DMS79 (cell line): Measurements from ENCODE around the gene FBXO4.

Experiments used
- DNase-seq: peaks from one replicate; lab custom pipeline; 2025; lab: John Stamatoyannopoulos, UW

FBXO4 gene

DNA sequence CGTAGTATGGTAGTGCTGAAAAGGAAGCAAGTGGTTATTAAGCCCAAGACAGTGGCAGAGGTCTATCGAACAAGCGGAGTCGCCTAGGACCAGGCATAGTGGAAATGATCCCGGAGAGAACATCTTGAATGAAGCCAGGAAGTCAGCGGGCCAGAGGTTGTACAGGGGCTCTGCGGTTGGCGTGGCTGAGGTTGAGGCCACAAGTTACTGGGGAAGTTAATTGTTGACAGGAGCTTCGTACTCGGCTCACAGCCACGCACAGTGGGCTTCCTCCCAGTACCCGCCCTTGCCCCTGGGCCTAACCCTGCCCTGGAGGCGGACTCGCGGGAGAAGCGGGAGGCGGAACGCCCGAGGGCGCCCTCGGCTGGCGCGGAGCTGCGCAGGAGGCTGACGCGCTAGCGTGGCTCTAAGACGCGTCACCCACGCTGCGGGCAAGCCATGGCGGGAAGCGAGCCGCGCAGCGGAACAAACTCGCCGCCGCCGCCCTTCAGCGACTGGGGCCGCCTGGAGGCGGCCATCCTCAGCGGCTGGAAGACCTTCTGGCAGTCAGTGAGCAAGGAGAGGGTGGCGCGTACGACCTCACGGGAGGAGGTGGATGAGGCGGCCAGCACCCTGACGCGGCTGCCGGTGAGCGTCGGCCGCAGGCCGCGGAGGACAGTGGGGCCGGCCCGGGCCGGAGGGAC, at the start of gene FBXO4:
FBXO4 (plus strand) TSS at position 410 of the 683 bp plus-strand sequence; CDS start at position 439, 29 bp downstream.
- no peak for DNase-seq

DNA sequence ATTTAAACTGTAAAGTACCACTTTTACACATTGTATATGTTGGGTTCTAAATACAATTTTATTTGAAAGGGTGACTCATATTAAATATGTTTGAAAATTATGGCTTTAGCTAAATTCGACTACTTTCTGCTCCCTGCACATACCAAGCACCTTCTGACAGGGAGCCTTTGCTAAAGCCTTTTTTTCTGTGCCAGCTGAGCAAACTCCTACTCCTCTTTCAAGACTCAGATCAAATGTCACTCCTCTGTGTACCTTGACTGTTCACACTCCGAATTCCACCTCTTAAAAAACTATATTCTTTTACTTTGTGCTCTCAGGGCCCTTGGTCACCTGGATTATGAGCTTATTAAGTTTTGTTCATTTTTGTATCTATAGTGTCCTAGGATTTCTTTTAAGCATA, 48.4 kb upstream of the FBXO4 start:
- no peak for DNase-seq

DNA sequence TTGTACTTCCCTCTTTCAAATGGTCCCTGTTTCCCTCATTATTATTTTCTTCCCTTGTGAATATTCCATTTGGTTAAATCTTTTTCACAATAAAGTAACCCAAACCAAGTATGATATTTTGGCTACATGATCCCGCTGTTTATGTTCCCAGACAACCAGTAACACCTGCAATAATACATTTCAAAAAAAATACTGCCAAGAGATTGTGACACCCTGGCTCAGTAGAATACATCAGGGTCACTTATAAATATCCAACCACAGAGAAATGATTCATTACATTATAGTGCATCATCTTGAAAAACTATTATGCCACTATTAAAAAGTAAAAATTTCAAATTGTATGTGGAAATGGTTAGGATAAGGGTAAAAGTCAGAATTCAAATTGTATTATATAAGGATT, 47.7 kb upstream of the FBXO4 start:
- no peak for DNase-seq

- DNase-seq = no peak
Measured at GRCh38 chr5:41878173-41878572, 46.9 kb upstream of the FBXO4 start.

DNA sequence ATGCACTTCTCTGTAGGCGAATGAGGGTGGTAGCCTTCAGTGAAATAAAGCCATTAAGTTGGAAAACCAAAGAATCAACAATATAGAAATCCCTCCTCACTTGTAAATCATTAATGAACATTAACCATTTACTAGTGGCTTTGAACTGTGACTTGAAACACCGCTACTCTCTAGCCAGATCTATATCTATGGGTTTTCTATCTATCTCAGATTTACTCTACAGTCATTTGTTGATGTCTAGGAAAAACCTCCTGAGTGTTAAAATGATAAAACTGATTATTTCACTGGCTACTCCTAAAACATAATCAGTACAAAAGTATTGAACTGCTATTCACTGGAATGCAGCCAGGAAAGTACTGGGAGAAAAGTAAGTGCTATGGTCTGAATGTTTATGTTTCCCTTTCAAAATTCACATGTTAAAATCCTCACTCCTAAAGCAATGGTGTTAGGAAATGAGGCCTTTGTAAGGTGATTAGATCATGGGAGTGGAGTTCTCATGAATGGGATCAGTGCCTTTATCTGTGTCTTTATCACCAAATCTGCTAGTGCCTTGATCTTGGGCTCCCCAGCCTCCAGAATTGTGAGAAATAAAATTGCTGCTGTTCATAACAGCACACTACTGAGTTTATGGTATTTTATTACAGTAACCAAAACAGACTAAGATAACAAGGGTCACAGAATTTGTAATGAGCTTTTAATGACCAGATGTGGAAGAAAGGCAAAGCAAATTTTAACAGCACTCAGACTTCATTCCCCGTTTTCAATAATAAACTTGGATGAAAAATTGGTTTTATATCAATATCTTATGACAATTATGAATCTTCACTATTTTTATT, 46.2 kb upstream of the FBXO4 start:
- DNase-seq = no peak

DNA sequence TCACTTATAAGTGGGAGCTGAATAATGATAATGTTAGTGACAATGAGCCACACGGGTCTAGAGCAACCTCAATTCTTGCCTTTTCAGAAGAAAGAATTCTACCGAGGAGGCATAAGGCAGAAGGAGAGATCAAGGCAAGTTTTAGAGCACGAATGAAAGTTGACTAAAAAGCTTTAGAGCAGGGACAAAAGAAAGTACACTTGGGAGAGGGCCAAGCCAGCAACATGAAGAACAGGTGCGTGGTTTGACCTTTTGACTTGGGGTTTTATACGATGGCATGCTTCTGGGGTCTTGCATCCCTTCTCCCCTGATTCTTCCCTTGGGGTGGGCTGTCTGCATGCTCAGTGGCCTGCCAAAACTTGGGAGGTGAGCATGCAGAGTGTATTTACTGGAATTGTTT, 42.3 kb upstream of the FBXO4 start:
- no peak for DNase-seq

- DNase-seq = no peak
Measured at GRCh38 chr5:41883243-41883642, 41.8 kb upstream of the FBXO4 start.

- no peak for DNase-seq
Measured at GRCh38 chr5:41883936-41884335, 41.1 kb upstream of the FBXO4 start.

DNA sequence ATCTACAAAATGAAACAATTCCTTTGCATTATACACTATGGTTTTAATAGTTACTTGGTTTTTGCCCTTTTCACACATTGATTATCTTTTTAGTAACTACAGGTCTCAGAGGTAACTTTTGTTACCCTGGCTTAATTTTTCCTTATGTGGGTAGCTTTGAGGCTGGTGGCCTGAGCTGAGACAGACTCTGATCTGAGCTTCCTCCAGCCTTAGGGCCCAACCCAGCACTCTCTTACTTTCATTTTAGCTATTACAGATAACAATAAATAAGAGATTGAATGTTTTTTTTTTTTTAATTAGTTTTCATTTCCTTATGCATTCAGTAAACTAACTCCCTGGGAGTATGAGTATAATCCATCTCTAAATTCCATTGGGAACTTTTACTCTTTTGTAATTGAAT, 39.8 kb upstream of the FBXO4 start:
- no peak for DNase-seq

DNA sequence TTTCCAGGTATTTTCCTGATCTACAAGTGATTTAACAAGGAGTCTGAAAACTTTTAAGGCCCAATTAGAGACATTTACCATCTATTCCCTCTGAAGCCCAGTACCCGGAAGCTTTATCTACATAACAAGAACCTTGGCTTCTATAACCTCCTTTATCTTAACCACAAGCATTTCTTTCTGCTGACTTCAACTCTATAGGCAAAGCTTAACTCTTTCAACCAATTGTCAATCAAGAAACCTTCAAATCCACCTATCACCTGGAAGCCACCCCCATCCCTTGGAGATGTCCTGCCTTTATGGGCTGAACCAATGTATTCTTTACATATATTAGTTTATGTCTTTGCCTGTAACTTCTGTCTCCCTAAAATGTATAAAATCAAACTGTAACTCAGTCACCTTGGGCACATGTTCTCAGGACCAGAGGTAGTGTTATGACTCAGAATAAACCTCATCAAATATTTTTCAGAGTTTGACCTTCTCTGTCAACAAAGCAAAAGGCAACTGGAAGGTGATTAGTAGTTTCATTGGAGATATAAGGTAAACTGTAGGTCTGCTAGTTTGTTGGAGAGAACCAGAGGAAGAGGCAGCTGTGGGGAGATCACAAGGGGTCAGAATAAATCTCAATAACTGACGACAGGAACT, 33.9 kb upstream of the FBXO4 start:
- no peak for DNase-seq

DNA sequence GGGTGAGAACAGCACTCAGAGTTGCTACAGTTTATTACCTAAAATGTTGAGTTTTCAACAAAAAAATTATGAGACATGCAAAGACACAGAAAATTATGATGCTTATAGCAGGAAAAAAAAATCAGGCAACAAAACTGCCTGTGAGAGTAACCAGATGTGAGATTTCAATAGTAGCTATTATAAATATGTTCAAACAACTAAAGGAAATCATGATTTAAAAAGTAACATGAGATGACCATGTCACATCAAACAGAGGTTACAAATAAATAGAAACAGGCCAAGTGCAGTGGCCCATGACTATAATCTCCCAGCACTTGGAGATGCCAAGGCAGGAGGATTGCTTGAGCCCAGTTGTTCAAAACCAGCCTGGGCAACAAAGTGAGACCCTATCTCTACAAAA, 33.0 kb upstream of the FBXO4 start:
- no peak for DNase-seq

DNA sequence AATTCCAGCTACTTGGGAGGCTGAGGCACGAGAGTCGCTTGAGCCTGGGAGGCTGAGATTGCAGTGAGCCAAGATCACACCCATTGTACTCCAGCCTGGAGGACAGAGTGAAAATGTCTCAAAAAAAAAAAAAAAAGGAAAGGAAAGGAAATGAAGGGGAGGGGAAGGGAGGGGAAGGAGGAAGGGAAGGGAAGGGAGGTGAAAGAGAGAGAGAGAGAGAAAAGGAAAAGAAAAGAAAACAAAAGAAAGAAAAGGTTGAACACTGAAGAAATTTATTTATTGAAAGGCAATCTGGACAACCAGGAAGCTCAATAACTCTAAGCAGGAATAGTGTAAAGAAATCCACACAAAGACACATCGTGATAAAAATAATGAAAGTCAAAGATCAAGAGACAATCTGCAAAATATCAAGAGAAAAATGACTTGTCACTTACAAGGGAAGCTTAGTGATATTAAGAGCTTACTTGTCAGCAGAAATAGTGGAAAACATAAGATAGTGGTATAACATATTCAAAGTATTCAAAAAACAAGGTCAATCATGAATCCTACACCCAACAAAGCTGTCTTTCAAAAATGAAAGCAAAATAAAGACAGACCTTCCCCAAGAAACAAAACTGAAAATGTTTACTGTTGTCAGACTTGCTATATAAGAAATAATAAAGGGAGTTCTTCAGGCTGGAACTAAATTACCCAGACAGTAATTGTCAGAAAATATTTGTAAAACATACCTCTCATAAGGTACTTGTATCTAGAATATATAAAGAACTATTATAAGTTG, 31.8 kb upstream of the FBXO4 start:
- DNase-seq = no peak

DNA sequence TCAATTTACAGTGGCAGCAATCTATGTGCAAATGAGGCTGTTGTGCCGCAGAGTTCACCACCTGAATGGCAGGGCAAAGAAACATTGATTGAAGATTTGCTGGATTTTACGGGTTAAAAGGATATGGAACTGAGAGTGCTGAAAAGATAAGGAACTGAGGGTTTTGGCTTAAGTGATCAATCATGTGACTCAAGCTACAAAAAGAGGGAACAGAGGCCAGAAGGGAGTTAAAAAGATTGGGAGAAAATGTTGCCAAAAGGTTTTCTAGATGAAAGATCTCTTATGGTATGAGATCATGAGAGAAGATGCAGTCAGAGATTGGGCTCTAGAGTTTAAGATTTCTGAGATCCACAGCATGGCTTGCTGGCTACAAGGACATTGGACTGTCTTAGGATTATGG, 28.9 kb upstream of the FBXO4 start:
- no peak for DNase-seq

DNA sequence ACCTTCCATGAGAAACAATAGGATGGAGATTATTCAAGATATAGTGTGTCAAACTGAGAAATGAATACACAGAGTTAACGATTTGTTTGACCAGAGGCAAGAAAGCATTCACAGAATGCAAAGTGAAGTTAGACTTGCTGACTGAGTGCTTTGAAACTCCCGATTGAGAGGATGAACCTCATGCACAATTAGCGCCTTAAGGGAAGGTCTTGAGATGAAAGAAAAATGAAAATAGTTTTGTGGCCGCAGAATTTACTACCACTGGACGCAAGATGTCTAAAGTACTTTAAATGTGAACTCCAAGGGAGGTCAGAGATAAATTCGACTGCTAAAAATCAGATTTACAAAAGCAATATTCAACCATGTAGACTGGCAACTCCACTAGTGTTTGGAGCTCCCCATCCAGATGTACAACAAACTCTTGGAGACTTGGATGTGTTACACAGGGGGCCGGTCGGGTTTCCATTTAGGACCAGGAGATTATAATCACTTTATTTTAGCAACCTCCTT, 21.6 kb upstream of the FBXO4 start:
- no peak for DNase-seq

DNA sequence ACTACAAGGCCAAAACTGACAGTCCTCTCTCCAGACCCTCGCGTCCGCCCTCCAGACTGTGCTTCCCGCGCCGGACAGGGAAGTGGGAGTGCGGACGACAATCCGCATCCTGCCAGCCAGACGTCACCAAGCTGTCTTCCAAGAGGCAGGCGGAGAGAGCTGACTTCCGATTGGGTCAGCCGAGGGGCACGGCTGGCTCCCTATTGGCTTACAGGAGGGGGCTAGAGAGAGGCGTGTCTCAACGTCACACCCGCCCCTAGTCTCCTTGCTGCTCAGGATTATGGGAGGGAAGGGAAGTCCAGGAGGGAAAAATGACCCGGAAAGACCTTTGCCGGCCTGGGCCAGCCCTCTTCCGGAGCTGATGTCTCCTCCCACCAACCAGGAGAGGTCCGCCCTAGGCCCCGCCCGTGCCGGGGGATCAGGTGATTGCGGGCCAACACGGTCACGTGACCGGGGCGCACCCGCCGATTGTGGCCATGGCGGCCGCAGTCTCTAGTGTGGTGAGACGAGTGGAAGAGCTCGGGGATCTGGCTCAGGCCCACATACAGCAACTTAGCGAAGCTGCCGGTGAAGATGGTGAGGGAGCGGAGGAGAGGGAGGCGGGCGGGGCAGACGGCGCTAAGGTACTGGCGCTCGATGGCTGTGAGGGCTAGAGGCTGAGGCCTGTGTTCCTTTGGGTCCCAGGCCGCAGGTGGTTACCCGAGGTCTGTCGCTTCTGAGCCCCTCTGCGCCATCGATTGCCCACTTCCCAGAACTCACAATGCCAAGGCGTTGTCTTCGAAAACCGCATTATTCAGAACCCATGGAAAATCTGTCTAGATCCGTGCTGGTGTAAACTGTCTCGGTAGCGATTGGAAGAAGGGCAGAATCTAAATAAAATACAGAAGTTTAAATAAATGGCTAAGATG, 20.9 kb upstream of the FBXO4 start, which contains the start of gene RIMOC1:
RIMOC1 (plus strand) TSS at position 453 of the 908 bp plus-strand sequence; CDS start at position 477, 24 bp downstream.
- peak; percentile 95 for DNase-seq

DNA sequence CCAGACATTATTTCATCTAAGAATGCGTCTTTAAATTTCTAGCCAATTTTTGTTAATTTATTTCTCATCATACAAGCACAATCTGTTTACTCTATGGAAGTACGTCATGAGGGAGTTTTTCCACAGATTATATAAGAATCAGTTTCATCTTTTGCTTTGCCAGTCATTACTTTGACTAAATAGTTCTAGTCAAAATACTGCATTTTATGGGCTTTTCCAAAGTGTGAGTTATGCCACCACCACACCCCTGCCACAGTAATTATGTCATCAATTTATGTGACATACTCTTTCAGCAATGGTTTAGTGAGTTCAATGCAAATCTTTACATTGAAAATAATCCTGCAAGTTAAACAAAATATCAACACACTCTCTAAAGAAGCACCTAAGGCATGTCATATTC, 18.9 kb upstream of the FBXO4 start:
- DNase-seq = no peak

DNA sequence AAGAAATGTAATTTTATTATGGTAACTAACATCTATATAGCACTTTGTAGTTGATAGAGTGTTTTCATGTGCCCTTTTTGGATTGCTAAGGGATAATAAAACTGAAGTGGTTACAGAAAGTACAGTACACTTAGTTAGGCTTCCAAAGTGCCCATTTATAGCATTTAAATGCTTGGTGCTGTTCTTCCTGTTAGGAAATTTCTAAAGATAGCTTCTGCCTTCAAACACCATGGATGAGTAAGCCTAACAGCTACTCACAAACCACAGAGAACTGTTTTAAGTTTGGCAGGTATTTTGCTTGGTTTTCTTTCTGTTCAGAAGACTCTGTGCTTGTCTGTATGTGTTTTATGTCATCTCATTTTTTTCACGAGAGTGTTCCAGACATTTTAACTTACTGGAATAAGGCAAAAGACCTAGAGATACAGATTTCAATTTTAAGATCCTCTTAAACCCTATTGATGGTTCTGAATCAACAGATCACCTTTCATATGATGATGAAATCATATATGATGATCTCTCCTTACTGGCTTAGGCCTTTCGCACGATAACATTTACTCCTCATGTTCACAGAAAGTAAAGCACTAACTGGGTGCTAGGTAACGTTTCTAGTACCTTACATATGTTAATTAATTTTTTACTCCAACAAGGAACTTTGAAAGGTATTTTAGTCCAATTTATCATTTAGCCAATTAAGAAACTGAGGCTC, 16.6 kb upstream of the FBXO4 start:
- DNase-seq = no peak

DNA sequence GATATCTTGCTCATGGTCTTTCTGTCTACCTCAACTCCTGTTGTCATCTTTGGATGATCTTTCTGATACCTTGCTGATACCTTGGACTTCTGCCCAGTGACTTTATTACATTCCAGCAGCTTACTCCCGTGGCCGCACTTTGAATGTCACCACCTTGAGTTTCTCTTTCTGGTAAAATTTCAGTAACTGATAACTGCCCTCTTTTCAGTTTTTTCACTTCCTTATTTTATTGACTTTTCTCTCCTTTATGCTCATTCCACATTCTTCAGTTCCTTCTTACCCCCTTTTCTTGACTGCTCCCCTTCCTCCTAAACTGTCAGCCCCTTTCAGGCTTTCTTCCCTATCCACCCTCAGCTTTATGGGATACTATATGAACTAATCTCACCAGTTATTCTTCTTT, 7.0 kb upstream of the FBXO4 start:
- no peak for DNase-seq

DNA sequence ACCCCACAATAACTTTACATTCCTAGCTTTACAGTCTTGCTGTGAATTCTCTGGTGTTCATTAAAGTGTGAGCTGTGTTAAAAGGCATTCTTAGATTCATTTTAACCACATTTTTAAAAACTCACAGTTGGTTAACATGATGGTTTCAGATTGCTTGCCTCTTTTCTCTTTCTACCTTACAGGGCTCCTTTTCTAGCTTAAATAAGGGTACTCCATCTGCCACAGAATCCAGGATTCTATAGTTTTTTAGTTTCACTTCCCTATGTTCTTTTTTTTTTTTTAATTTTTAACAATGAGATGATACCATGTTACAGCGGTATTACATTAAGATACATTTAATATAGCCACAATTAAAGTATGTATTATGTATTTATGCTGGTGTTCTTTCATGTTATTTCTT, 3.9 kb upstream of the FBXO4 start:
- DNase-seq = no peak

DNA sequence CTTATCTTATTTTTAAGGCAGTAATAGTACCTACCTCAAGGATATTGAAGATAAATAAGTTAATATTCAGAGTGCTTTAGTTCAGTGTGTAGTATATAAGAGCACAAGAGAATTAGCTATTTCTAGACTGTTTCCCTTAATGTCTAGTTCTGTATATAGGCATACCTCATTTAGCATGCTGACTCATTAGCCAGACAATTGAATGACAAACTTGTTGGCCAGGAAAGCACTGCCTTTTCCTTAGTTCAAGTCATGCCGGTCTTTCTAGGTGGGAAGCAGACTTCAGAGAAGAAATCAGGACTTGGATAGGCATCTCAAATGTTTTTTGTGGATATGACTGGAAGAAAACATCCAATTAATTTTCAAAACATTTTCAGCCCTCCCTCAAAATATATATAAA, 3.2 kb upstream of the FBXO4 start:
- no peak for DNase-seq
